ENCODE results near the gene PHRF1.

The PHRF1 gene

GRCh38 chr11:616320-617198, 40.3 kb downstream of the PHRF1 start:
- DNase-seq: no peak

GRCh38 chr11:617199-617911, 41.1 kb downstream of the PHRF1 start:
- DNase-seq: no peak

DNA sequence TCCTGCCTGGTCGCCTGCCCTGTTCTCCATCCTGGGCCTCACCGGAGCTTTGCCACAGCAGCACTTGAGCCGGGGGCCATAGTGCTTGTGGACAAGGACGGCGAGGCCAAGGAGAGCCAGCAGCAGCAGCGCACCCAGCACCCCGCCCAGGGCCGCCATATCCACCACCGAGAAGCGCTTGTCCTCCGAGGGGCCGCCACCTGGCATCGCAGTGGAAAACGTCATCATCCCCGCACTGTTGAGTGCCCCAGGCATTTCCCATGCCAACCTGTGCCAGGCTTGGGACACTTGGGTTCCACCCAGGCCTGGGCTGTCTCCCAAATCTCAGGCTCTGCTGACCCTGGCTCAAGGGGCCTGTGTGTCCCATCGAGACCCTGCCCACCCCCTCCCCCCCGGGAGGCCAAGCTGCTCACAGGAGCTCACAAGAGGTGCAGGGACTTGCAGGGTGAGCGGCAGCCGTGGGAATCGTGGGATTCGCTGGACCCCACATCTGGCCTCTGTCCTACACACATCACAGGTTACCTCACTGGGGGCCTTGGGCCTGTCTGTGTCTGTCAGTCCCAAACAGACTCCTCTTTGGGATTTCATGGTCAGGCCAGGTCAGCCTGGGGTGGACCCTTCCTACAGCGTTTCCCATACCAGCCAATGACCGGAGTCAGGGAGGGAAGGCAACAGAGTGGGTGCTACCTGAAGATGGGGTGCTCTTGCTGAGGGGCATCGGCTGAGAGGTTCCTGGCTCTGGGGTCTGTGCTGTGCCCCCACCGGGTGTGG, 41.8 kb downstream of the PHRF1 start:
- DNase-seq: no peak

DNA sequence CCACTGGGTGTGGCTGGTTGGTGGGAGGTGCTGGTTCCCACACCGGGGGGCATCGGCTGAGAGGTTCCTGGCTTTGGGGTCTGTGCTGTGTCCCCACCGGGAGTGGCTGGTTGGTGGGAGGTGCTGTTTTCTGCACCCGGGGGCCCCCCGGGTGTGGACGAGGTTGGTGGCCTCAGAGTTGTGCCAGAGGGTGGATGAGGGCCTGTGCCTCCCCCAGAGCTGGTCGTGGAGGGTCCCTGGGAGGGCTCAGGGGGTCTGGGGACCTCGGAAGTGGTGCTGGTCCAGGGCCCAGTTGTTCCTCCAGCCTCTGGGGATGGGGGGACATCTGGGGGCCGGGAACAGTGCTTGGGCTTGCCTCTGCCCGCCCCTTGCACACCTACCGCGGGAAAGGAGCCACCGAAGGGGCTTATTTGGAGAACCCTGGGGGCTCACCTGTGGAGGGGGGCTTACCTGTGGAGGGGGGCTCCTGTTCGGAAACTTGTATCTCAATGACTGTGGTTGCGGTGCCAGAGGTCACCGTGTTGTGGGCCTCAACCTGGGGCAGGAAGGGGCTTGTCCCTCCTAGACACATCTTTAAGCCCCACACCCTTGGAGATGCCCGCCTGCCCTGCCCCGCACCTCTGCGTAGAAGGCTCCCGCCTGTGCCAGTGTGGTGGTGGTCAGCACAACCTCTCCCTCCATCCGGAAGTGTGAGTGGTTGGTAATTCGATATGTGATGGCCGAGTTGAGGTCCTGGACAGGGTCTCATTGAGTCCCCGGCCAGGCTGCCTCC, 42.8 kb downstream of the PHRF1 start:
- DNase-seq: no peak

DNA sequence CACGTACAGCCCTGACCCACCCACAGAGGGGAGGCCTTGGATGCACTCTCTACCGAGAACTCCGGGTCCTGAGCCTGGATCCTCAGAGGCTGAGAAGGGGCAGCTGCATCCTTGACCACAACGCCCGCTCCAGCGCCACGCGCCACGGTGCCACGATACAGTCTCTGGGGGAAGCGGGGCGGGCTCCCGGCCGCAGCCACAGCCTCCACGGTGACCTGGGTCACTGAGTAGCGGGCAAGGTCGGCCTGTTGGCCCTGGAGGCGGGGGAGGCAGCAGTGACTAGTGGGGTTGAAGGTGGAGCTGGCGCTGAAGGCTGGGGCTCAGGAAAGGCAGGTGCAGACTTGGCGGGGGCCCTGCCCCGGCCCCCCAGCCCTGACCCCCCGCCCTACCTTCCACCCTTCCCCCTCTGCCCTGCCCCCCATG, 43.4 kb downstream of the PHRF1 start:
- DNase-seq: no peak

DNA sequence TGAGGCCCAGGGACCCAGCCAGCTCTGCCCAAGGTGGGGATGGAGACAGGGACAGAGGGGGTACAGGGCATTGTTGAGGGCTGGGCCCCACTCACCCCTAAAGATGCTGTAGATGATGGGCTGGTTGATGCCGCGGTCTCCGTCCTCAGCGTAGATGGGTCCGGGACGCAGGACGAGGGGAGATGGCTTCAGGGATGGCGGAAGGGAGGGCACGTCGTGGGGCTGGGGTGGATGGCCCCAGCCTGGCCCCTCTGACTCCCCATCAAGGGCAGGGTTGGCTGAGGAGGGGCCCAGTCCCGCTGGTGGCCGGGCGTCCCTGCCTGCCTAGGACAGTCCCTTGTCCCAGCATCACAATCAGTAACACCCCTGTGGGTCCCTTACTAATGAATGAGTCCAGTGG, 43.9 kb downstream of the PHRF1 start:
- no peak for DNase-seq

DNA sequence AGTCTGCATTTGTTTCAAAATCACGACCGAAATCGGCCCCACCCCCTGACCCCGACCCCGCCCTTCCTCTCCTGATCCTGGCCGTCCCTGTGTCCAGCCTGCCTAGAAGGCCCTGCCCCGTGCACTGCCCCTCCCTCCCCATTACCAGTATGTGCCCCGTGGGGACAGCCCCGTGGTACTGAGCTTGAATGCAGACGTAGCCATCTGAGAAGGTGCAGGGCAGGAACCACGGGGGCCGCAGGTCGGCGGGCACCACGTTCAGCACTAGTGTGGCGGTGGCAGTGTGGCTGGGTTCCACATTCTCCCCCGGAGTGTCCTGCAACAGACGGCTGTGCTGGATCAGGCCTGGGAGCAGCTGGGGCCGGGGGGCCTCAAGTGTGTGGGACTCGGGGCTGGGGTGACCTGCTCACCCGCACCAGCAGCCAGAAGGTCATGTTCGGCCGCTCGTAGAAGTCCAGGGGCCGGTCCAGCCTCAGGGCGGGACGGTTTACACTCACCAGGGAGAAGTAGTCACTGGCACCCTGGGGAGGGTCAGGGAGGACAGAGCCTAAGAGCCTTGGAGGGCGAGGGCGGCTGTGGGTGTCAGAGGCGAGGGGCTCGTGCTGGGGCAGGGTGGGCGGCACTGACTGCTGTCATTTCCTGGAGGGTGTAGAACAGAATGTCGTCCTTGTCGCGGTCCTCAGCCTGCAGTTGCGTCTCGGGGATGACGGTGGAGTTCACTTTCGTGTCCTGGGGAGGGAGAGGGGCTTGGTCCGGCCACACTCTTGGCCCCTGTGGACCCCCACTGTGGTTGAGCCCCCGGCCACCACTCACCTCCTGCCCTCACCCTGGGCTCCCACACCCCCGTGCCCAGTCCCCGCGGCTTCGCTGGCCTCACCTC, 44.9 kb downstream of the PHRF1 start:
- DNase-seq: no peak

GRCh38 chr11:621838-622237, 45.6 kb downstream of the PHRF1 start:
- no peak for DNase-seq

GRCh38 chr11:623349-623869, 47.1 kb downstream of the PHRF1 start:
- no peak for DNase-seq

DNA sequence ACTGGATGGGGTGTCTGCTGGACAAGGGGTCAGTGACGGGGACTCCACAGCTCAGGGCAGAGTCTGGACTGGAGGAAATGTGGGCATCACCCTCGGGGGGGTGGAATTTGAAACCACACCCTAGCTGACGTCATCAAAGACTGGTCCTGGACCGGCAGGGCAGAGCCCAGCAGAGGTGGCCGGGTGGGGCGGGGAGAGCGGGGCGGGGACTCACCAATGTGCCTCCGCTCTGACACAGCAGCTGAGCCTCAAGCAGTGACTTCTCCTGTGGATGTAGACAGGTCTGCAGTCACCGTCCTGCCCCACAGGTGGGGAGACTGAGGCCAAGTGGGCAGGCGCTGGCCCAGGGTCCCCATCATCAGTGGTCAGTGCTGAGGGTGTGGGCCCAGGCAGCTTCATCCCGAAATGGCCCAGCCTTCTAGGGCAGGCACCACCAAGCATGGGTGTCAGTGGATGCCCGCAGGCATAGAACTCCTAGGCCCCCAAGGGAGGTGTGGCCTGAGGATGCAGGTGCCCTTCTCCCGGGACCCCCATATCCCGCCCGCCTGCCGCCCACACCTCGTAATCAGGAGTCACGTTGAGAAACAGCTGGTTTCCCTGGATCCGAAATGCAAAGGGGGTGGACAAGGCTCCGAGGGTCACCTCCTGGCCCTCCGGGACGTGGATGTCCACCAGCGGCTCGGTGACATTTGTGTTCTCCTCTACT, 47.9 kb downstream of the PHRF1 start:
- DNase-seq: no peak

DNA sequence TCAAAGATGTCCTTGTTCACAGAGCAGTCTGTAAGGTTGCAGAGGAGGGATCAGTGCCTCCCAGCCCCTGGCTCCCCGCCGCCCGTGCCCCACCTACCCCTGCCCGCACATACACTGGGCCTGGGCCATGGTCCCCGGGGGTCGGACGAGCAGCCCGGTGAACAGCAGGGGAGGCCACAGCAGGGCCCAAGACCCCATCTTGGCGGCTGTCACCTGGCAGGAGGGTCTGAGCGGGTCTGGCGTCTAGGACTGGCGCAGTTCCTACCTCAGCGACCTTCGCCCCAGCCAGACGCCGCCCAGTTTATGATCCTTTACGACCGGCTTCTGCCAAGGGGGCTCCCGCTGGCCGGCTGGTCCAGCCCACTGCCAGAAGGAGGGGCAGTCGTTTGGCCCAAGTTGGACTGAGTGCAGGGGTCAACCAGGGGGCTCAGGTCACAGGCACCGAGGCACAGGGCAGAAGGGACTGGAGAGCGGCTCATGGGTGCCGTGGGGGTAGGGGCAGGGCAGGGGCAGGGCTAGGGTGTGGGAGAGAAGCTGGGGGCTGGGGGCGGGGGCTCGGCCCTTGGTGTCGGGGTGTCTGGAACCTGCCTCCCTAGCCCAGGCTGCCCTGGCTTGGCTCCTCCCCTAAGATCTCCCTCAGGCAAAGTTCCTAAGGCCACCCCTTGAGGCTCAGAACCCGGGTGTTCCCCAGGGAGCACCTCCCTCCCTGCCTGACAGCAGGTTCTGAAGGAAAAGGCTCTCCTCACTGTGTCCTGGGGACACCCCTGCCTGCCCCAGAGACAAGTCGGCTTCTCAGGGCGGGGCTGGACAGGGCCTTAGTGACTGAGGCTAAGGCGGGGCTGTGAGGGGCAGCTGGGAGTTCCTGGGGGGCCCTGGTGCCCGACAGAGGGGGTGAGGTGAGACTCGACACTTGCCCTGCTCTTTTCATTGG, 48.7 kb downstream of the PHRF1 start, which contains the start of gene CDHR5:
CDHR5 (minus strand) TSS at position 251 of the 931 bp plus-strand sequence; CDS start at position 198, 53 bp downstream.
- no peak for DNase-seq

DNA sequence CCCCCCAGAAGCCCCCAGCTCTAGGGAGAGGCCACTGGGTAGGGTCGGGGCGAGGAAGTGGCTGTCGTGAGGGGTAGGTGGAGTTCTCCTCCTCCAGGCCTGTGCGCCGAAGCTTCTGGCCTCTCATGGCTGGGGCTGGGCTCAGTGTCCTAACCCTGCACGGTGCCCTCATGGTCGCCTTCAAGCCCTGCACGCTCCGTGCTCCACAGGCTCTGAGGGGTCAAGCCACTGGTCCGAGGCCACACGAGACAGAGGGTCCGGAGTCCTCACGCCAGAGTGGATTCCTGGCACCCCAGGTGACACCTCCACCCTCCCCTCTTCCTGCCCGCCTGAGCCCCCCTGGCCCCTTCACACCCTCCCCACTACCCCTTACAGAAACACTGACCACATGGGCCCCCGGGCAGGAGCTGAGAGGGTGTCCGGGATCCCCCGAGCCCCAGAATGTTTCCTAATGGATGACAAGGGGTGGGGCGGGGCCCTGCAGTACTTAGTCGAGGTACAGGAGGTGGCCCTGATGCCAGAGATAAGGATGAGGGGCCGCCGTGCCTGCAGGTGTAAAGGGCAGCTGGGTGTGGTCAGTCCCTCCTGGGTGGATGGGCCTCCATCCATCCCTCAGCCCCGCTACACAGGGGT, 49.5 kb downstream of the PHRF1 start:
- DNase-seq: no peak

GRCh38 chr11:626475-627307, 50.4 kb downstream of the PHRF1 start, which contains the start of gene SCT:
Gene SCT, minus strand, starts transcription at chr11:627181. Its CDS starts 38 bp downstream, at chr11:627143.
- no peak for DNase-seq

DNA sequence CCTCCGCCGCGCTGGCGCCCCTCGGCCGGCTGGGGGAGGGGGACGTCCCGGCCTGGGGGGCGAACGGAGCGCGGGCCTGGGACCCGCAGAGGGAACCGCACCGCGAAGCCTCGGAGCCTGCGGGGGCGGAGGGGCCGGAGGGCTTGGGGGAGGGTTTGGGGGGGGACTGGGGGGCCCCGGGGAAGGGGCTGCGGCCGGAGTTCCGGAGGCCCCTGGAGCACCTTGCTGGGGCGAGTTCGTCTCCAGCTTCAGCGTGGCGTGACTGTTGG, 51.0 kb downstream of the PHRF1 start:
- DNase-seq: no peak

- DNase-seq: no peak
Measured at GRCh38 chr11:628056-628455, 51.8 kb downstream of the PHRF1 start.

DNA sequence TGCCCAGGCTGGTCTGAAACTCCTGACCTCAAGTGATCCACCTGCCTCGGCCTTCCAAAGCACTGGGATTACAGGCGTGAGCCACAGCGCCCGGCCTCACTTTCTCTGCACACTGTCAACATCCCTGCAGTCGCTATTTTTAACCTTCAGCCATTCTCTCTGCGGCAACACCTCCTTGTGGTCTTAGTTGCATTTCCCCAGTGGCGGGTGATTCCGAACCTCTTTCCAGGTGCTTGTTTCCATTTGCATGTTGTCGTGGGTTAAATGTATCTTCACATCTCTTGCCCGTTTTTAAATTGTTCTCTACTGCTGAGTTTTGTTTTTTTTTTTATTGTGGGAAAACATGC, 52.9 kb downstream of the PHRF1 start:
- no peak for DNase-seq

- DNase-seq: no peak
Measured at GRCh38 chr11:630871-631270, 54.6 kb downstream of the PHRF1 start.

DNA sequence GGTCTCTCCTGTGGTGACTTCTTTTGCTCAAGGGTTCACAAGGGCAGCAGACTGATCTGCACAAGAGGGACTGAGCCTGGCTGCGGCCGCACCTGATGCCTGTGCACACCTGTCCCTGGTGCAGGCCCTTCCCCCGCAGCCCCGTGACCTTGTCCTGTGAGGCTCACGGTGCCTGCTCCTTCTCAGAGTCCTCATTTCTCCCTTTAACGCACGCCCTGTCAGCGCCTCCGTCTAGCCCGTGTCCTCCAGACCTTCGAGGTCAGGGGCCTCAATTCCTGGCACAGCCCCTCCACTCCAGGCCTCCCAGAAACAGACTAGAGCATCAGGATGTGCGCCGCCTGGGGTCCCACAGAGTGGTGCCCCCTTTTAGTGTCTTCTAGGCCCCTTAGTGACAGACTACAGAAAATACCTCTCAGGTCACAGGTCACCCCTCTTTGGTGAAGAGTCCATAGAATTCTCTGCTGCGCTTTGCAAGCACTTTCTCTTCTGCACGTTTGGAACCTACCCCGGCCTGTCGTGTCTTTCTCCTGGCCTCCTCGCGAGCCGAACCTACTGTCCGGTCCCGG, 59.8 kb downstream of the PHRF1 start:
- no peak for DNase-seq

Measured in NCI-H1694 (cell line).